HEK293 (cell line): Measurements from ENCODE around the gene GNAQ.

Experiments
- CTCF ChIA-PET: fragments of 350-600 bp; formaldehyde crosslinking; extraction: SDS; loops from one replicate; lab custom pipeline; 2021; ENCODE audit warnings: antibody characterized with exemption; lab: Yijun Ruan, JAX
- POLR2A ChIA-PET: fragments of 300-600 bp; formaldehyde crosslinking; extraction: SDS; loops from one replicate; lab custom pipeline; 2020; ENCODE audit warnings: antibody characterized with exemption, inconsistent platforms; lab: Yijun Ruan, JAX
- H3K27ac ChIP-seq: fragments of 200-500 bp; sonication (Bioruptor generic); 2 replicates; pipeline ENCODE4 v1.5.1; 2014; ENCODE audit warnings: low read depth, low read length, control low read depth, inconsistent platforms; ENCODE audit errors: extremely low read depth
- H3K36me3 ChIP-seq, 2 experiments: fragments of 200-500 bp in 1 of 2; sonication (Bioruptor generic) in 1 of 2; 1 replicate in 1 of 2; 2 replicates in 1 of 2; pipeline ENCODE4 v1.5.1; 2014 to 2017; ENCODE audit warnings: inconsistent platforms in 2 of 2, low read length in 2 of 2; ENCODE audit not compliant: control insufficient read depth in 2 of 2, insufficient read depth in 1 of 2
- H3K4me1 ChIP-seq: fragments of 200-500 bp; sonication (Bioruptor generic); 2 replicates; pipeline ENCODE4 v1.5.1; 2014; ENCODE audit warnings: mild to moderate bottlenecking, low read length, inconsistent platforms; ENCODE audit not compliant: control insufficient read depth, insufficient read depth
- H3K4me3 ChIP-seq: 2 replicates; pipeline ENCODE4 v1.5.1; 2011; ENCODE audit warnings: low read depth, mild to moderate bottlenecking, control low read depth, low read length, moderate library complexity
- H3K9me3 ChIP-seq: fragments of 200-500 bp; sonication (Bioruptor generic); 2 replicates; pipeline ENCODE4 v1.5.1; 2014; ENCODE audit warnings: low read depth, low read length, inconsistent platforms; ENCODE audit not compliant: control insufficient read depth, insufficient read depth
- GLIS1 ChIP-seq: fragments of 450-650 bp; formaldehyde crosslinking; IDR thresholded peaks from 2 replicates; pipeline ENCODE4 v1.5.1; 2016; ENCODE audit warnings: missing biosample characterization, missing genetic modification characterization
- GLIS2 ChIP-seq: fragments of 450-650 bp; formaldehyde crosslinking; IDR thresholded peaks from 2 replicates; pipeline ENCODE4 v1.5.1; 2016; ENCODE audit warnings: missing biosample characterization, missing genetic modification characterization
- HOXC10 ChIP-seq: sonication (generic); formaldehyde crosslinking; IDR thresholded peaks from 2 replicates; pipeline ENCODE4 v1.8.1; 2023; ENCODE audit warnings: mild to moderate bottlenecking, missing genetic modification reagents
- KLF16 ChIP-seq: fragments of 450-650 bp; formaldehyde crosslinking; IDR thresholded peaks from 2 replicates; pipeline ENCODE4 v1.5.1; 2017; ENCODE audit warnings: missing biosample characterization, missing genetic modification characterization
- PRDM1 ChIP-seq: fragments of 450-650 bp; formaldehyde crosslinking; IDR thresholded peaks from 2 replicates; pipeline ENCODE4; 2016; ENCODE audit warnings: missing biosample characterization, missing genetic modification characterization
- SCRT1 ChIP-seq: fragments of 450-650 bp; formaldehyde crosslinking; IDR thresholded peaks from 2 replicates; pipeline ENCODE4 v1.5.1; 2016; ENCODE audit warnings: missing biosample characterization, missing genetic modification characterization, borderline replicate concordance
- ZBTB8A ChIP-seq: fragments of 450-650 bp; formaldehyde crosslinking; IDR thresholded peaks from 2 replicates; pipeline ENCODE4 v1.5.1; 2016; ENCODE audit warnings: missing biosample characterization, missing genetic modification characterization
- ZNF112 ChIP-seq: fragments of 450-650 bp; formaldehyde crosslinking; IDR thresholded peaks from 2 replicates; pipeline ENCODE4 v1.5.0; 2017; ENCODE audit warnings: missing biosample characterization, missing genetic modification characterization
- ZNF121 ChIP-seq: fragments of 450-650 bp; formaldehyde crosslinking; IDR thresholded peaks from 2 replicates; pipeline ENCODE4 v1.5.1; 2016; ENCODE audit warnings: missing biosample characterization, missing genetic modification characterization
- ZNF248 ChIP-seq: fragments of 450-650 bp; formaldehyde crosslinking; IDR thresholded peaks from 2 replicates; pipeline ENCODE4 v1.5.1; 2017; ENCODE audit warnings: missing biosample characterization, missing genetic modification characterization
- ZNF274 ChIP-seq, 2 experiments: fragments of 200-500 bp in 1 of 2; fragments of 450-650 bp in 1 of 2; sonication (Bioruptor generic) in 1 of 2; formaldehyde crosslinking in 1 of 2; IDR thresholded peaks; 2 replicates each; pipeline versions ENCODE4 v1.5.1 to v1.6.1; 2014 to 2016; ENCODE audit warnings: borderline replicate concordance in 1 of 2, inconsistent platforms in 1 of 2, low read length in 1 of 2, missing biosample characterization in 1 of 2, missing genetic modification characterization in 1 of 2
- ZNF426 ChIP-seq: fragments of 450-650 bp; formaldehyde crosslinking; IDR thresholded peaks from 2 replicates; pipeline ENCODE4 v1.5.1; 2017; ENCODE audit warnings: missing biosample characterization, missing genetic modification characterization, mild to moderate bottlenecking, inconsistent platforms, moderate library complexity
- ZNF514 ChIP-seq: fragments of 450-650 bp; formaldehyde crosslinking; IDR thresholded peaks from 2 replicates; pipeline ENCODE4 v1.5.1; 2016; ENCODE audit warnings: missing biosample characterization, missing genetic modification characterization
- ZNF549 ChIP-seq: fragments of 450-650 bp; IDR thresholded peaks from 2 replicates; pipeline ENCODE4 v1.5.1; 2018; ENCODE audit warnings: missing biosample characterization, missing genetic modification characterization, mild to moderate bottlenecking, inconsistent platforms, moderate library complexity
- ZNF558 ChIP-seq: fragments of 450-650 bp; formaldehyde crosslinking; IDR thresholded peaks from 2 replicates; pipeline ENCODE4 v1.5.1; 2016; ENCODE audit warnings: missing biosample characterization, missing genetic modification characterization
- ZNF561 ChIP-seq: fragments of 450-650 bp; IDR thresholded peaks from 2 replicates; pipeline ENCODE4 v1.5.1; 2018; ENCODE audit warnings: missing biosample characterization, missing genetic modification characterization, borderline replicate concordance
- ZNF626 ChIP-seq: fragments of 450-650 bp; sonication (Bioruptor Pico); formaldehyde crosslinking; IDR thresholded peaks from 2 replicates; pipeline ENCODE4 v1.5.1; 2018; ENCODE audit warnings: missing biosample characterization, missing genetic modification characterization, inconsistent platforms
- ZNF701 ChIP-seq: fragments of 450-650 bp; formaldehyde crosslinking; IDR thresholded peaks from 2 replicates; pipeline ENCODE4 v1.5.1; 2016; ENCODE audit warnings: missing biosample characterization, missing genetic modification characterization
- ZNF768 ChIP-seq: fragments of 450-650 bp; formaldehyde crosslinking; IDR thresholded peaks from 2 replicates; pipeline ENCODE4 v1.5.1; 2018; ENCODE audit warnings: missing biosample characterization, mild to moderate bottlenecking, missing genetic modification characterization
- ZNF837 ChIP-seq: fragments of 450-650 bp; formaldehyde crosslinking; IDR thresholded peaks from 2 replicates; pipeline ENCODE4 v1.5.1; 2016; ENCODE audit warnings: missing biosample characterization, missing genetic modification characterization
- ZSCAN16 ChIP-seq: fragments of 450-650 bp; formaldehyde crosslinking; IDR thresholded peaks from 2 replicates; pipeline ENCODE4 v1.5.1; 2016; ENCODE audit warnings: missing biosample characterization, missing genetic modification characterization
- TF ChIP-seq, protein P1 (sequence below): fragments of 450-650 bp; formaldehyde crosslinking; IDR thresholded peaks from 2 replicates; pipeline ENCODE4 v1.5.1; 2016; ENCODE audit warnings: missing biosample characterization, missing genetic modification characterization, borderline replicate concordance
- TF ChIP-seq, protein P2 (sequence below): fragments of 450-650 bp; formaldehyde crosslinking; IDR thresholded peaks from 2 replicates; pipeline ENCODE4 v1.5.1; 2016; ENCODE audit warnings: missing biosample characterization, missing genetic modification characterization, borderline replicate concordance
- TF ChIP-seq, protein P3 (sequence below): fragments of 450-650 bp; IDR thresholded peaks from 2 replicates; pipeline ENCODE4 v1.5.1; 2018; ENCODE audit warnings: missing biosample characterization, missing genetic modification characterization
- TF ChIP-seq, protein P4 (sequence below): fragments of 450-650 bp; formaldehyde crosslinking; IDR thresholded peaks from 2 replicates; pipeline ENCODE4 v1.5.1; 2016; ENCODE audit warnings: missing biosample characterization, missing genetic modification characterization
- TF ChIP-seq, protein P5 (sequence below): sonication (generic); formaldehyde crosslinking; IDR thresholded peaks from 2 replicates; pipeline ENCODE4 v1.8.1; 2022; ENCODE audit warnings: mild to moderate bottlenecking, moderate library complexity, missing genetic modification reagents
- TF ChIP-seq, protein P6 (sequence below): fragments of 450-650 bp; formaldehyde crosslinking; IDR thresholded peaks from 2 replicates; pipeline ENCODE4 v1.5.1; 2016; ENCODE audit warnings: missing biosample characterization, missing genetic modification characterization

Gene GNAQ

DNA sequence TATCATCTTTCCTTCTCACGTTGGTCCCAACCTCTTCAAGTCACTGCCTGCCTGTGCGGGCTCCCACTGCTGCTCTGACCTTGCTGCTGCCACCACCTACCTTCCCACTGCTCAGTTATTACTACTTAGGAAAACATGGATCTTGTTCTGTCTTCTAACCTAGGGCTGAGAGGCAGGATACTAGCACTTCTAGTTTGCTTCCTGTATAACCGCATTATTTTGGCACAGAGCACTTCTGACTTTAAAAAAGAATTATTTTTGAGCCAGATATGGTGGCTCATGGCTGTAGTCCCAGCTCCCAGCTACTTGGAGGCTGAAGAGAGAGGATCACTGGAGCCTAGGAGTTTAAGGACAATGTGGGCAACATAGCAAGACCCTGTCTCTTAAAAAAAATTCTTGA, 248.1 kb downstream of the GNAQ start (continued):
- TF ChIP-seq, protein P1, sequence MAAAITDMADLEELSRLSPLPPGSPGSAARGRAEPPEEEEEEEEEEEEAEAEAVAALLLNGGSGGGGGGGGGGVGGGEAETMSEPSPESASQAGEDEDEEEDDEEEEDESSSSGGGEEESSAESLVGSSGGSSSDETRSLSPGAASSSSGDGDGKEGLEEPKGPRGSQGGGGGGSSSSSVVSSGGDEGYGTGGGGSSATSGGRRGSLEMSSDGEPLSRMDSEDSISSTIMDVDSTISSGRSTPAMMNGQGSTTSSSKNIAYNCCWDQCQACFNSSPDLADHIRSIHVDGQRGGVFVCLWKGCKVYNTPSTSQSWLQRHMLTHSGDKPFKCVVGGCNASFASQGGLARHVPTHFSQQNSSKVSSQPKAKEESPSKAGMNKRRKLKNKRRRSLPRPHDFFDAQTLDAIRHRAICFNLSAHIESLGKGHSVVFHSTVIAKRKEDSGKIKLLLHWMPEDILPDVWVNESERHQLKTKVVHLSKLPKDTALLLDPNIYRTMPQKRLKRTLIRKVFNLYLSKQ (tag by site-specific recombination), result no peak
- no peak for TF ChIP-seq ZSCAN16 (tag by site-specific recombination)
- TF ChIP-seq ZNF558, result no peak
- TF ChIP-seq ZNF121 (tag by site-specific recombination), result no peak
- TF ChIP-seq SCRT1 (tag by site-specific recombination), result no peak
- TF ChIP-seq ZNF701, result no peak
- TF ChIP-seq, protein P2, sequence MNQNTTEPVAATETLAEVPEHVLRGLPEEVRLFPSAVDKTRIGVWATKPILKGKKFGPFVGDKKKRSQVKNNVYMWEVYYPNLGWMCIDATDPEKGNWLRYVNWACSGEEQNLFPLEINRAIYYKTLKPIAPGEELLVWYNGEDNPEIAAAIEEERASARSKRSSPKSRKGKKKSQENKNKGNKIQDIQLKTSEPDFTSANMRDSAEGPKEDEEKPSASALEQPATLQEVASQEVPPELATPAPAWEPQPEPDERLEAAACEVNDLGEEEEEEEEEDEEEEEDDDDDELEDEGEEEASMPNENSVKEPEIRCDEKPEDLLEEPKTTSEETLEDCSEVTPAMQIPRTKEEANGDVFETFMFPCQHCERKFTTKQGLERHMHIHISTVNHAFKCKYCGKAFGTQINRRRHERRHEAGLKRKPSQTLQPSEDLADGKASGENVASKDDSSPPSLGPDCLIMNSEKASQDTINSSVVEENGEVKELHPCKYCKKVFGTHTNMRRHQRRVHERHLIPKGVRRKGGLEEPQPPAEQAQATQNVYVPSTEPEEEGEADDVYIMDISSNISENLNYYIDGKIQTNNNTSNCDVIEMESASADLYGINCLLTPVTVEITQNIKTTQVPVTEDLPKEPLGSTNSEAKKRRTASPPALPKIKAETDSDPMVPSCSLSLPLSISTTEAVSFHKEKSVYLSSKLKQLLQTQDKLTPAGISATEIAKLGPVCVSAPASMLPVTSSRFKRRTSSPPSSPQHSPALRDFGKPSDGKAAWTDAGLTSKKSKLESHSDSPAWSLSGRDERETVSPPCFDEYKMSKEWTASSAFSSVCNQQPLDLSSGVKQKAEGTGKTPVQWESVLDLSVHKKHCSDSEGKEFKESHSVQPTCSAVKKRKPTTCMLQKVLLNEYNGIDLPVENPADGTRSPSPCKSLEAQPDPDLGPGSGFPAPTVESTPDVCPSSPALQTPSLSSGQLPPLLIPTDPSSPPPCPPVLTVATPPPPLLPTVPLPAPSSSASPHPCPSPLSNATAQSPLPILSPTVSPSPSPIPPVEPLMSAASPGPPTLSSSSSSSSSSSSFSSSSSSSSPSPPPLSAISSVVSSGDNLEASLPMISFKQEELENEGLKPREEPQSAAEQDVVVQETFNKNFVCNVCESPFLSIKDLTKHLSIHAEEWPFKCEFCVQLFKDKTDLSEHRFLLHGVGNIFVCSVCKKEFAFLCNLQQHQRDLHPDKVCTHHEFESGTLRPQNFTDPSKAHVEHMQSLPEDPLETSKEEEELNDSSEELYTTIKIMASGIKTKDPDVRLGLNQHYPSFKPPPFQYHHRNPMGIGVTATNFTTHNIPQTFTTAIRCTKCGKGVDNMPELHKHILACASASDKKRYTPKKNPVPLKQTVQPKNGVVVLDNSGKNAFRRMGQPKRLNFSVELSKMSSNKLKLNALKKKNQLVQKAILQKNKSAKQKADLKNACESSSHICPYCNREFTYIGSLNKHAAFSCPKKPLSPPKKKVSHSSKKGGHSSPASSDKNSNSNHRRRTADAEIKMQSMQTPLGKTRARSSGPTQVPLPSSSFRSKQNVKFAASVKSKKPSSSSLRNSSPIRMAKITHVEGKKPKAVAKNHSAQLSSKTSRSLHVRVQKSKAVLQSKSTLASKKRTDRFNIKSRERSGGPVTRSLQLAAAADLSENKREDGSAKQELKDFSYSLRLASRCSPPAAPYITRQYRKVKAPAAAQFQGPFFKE, result no peak
- TF ChIP-seq KLF16 (tag by site-specific recombination), result no peak
- no peak for TF ChIP-seq ZNF626 (tag by site-specific recombination)
- TF ChIP-seq ZNF248 (tag by site-specific recombination), result no peak
- no peak for TF ChIP-seq ZNF561 (tag by site-specific recombination)
- no peak for TF ChIP-seq ZNF514
- no peak for TF ChIP-seq GLIS1 (tag by site-specific recombination)
- no peak for TF ChIP-seq ZNF768 (tag by site-specific recombination)
- TF ChIP-seq, protein P3, sequence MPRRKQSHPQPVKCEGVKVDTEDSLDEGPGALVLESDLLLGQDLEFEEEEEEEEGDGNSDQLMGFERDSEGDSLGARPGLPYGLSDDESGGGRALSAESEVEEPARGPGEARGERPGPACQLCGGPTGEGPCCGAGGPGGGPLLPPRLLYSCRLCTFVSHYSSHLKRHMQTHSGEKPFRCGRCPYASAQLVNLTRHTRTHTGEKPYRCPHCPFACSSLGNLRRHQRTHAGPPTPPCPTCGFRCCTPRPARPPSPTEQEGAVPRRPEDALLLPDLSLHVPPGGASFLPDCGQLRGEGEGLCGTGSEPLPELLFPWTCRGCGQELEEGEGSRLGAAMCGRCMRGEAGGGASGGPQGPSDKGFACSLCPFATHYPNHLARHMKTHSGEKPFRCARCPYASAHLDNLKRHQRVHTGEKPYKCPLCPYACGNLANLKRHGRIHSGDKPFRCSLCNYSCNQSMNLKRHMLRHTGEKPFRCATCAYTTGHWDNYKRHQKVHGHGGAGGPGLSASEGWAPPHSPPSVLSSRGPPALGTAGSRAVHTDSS (tag by site-specific recombination), result no peak
- TF ChIP-seq, protein P4, sequence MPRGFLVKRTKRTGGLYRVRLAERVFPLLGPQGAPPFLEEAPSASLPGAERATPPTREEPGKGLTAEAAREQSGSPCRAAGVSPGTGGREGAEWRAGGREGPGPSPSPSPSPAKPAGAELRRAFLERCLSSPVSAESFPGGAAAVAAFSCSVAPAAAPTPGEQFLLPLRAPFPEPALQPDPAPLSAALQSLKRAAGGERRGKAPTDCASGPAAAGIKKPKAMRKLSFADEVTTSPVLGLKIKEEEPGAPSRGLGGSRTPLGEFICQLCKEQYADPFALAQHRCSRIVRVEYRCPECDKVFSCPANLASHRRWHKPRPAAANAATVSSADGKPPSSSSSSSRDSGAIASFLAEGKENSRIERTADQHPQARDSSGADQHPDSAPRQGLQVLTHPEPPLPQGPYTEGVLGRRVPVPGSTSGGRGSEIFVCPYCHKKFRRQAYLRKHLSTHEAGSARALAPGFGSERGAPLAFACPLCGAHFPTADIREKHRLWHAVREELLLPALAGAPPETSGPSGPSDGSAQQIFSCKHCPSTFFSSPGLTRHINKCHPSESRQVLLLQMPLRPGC (tag by site-specific recombination), result no peak
- no peak for TF ChIP-seq PRDM1 (tag by site-specific recombination)

DNA sequence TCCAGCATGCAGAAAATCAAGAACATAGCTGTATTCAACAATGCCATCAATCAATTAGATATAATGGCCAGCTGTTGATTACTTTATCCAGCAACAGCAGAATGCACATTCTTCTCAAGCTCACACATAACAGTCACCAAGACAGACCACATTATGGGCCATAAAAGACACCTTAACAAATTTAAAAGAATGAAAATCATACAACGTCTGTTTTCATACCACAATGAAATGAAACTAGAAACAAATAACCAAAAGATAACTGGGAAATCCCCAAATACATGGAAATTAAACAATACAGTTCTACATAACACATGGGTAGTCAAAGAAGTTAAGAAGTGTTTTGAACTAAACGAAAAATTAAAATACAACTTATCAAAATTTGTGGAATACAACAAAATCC, 252.6 kb downstream of the GNAQ start:
- no peaks in the 10 kb centered on the region for H3K9me3 ChIP-seq
- H3K4me1 ChIP-seq, result no peaks in the 10 kb centered on the region
- no peaks in the 10 kb centered on the region; a peak in 2 of 3 replicates for H3K36me3 ChIP-seq
- CTCF ChIA-PET, result interaction anchor here (0.7 kb wide), 1 partner anchor 404 kb away, joined by 3 read pairs; no protein-coding TSS in a partner anchor
- no peak overlapping the region for H3K27ac ChIP-seq
- POLR2A ChIA-PET, result no interaction called here
- H3K4me3 ChIP-seq, result no peak overlapping the region
- TF ChIP-seq ZNF274 (IDR thresholded peaks at IDR 0.05; ENCODE audit: low read length), result no peak
- no peak for TF ChIP-seq ZNF274 (tag by site-specific recombination; IDR thresholded peaks at IDR 0.05; ENCODE audit: borderline replicate concordance)
- TF ChIP-seq GLIS2 (tag by site-specific recombination), result no peak
- no peak for TF ChIP-seq ZBTB8A (tag by site-specific recombination)
- no peak for TF ChIP-seq ZNF426 (tag by site-specific recombination)
- TF ChIP-seq, protein P5, sequence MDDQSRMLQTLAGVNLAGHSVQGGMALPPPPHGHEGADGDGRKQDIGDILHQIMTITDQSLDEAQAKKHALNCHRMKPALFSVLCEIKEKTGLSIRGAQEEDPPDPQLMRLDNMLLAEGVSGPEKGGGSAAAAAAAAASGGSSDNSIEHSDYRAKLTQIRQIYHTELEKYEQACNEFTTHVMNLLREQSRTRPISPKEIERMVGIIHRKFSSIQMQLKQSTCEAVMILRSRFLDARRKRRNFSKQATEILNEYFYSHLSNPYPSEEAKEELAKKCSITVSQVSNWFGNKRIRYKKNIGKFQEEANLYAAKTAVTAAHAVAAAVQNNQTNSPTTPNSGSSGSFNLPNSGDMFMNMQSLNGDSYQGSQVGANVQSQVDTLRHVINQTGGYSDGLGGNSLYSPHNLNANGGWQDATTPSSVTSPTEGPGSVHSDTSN (CRISPR knock-in tag), result no peak
- TF ChIP-seq HOXC10 (CRISPR knock-in tag), result no peak
- TF ChIP-seq, protein P6, sequence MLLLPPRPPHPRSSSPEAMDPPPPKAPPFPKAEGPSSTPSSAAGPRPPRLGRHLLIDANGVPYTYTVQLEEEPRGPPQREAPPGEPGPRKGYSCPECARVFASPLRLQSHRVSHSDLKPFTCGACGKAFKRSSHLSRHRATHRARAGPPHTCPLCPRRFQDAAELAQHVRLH (tag by site-specific recombination), result no peak
- TF ChIP-seq ZNF837, result no peak
- TF ChIP-seq ZNF112, result no peak
- TF ChIP-seq ZNF549 (tag by site-specific recombination), result no peak
